A549 treated with GW870086 at 1 μM for 4 hours (cell line): Measurements from ENCODE around the gene SLC30A10. TPM values are rescaled to one million over a fixed set of nuclear protein-coding genes. Genes with fewer than 3 reads are reported as not detected.

ENCODE experiments used
- total RNA-seq: library from RNA; stranded (reverse); fragments of 200-300 nt; extraction: Qiagen RNA extraction; gene quantifications from 5 replicates; pipeline ENCODE4 v1.2.3, GENCODE V29; 2022; ENCODE audit warnings: low read depth

The SLC30A10 gene
- total RNA-seq = 0.05 to 0.14 TPM (median 0.09 TPM) in 5 replicates

GRCh38 chr1:219927956-219928790 is at the start of gene SLC30A10:
Gene SLC30A10 (minus strand): TSS chr1:219928557. CDS start chr1:219928440, 117 bp downstream.

Other genes starting within 250 kb of the SLC30A10 start
- 71.1 to 91.0 TPM (median 75.4 TPM) in 5 replicates for gene EPRS1, start 117.9 kb upstream of the SLC30A10 start, total RNA-seq
- gene BPNT1, start 161.2 kb upstream of the SLC30A10 start, total RNA-seq = 15.4 to 22.2 TPM (median 17.4 TPM) in 5 replicates
- gene IARS2, start 165.6 kb upstream of the SLC30A10 start, total RNA-seq = 86.0 to 112 TPM (median 105 TPM) in 5 replicates